ENCODE data around the gene LILRB1. TPM values are rescaled to one million over a fixed set of nuclear protein-coding genes. Genes with fewer than 3 reads are reported as not detected.

LILRB1 gene
- total and polyA plus RNA-seq, 4 donors, result 1.3 to 10.6 (median 4.9) TPM

- DNase-seq (ENCODE audit: low spot score), result no peak
- no peaks in the 10 kb centered on the region for H3K27me3 ChIP-seq (ENCODE audit: control insufficient read depth in 4 of 4, insufficient read depth in 4 of 4, low read length in 3 of 4)
- peaks cover 0 to 5% (median 0%) of the 10 kb centered on the region in 4 donors for H3K9me3 ChIP-seq (ENCODE audit: control insufficient read depth in 4 of 4, low read length in 3 of 4)
- no peak overlapping the region for H3K27ac ChIP-seq (ENCODE audit: low read depth in 1 of 2, low read length in 2 of 2)
- no peaks in the 10 kb centered on the region for H3K36me3 ChIP-seq (ENCODE audit: control insufficient read depth in 4 of 4, insufficient read depth in 3 of 4, low read depth in 1 of 4, low read length in 3 of 4)
- 84% methylated on average over 1 of the region's 1 CpG for WGBS
- TF ChIP-seq MAX (IDR thresholded peaks at IDR 0.05) (no peak), JUND (IDR thresholded peaks at IDR 0.05) (no peak), RXRA (IDR thresholded peaks at IDR 0.05) (no peak), TAF1 (conservative IDR thresholded peaks at IDR 0.05) (no peak), HNF4A (conservative IDR thresholded peaks at IDR 0.05) (no peak), CTCF (IDR thresholded peaks at IDR 0.05; ENCODE audit: low read depth, low read length, missing input control) (no peak), YY1 (IDR thresholded peaks at IDR 0.05) (no peak), FOXA1 (IDR thresholded peaks at IDR 0.05) (no peak), NR2F2 (IDR thresholded peaks at IDR 0.05) (no peak), HNF4G (IDR thresholded peaks at IDR 0.05) (no peak), EGR1 (IDR thresholded peaks at IDR 0.05; ENCODE audit: low read depth in 2 of 2) (no peak), SP1 (IDR thresholded peaks at IDR 0.05) (no peak), ZBTB33 (IDR thresholded peaks at IDR 0.05) (no peak), FOXA2 (IDR thresholded peaks at IDR 0.05) (no peak), GABPA (IDR thresholded peaks at IDR 0.05 in 1 of 2, conservative IDR thresholded peaks at IDR 0.05 in 1 of 2) (no peak)
- H3K4me1 ChIP-seq (ENCODE audit: control insufficient read depth in 4 of 4, insufficient read depth in 4 of 4, low read length in 3 of 4), result no peaks in the 10 kb centered on the region
- H3K4me3 ChIP-seq (ENCODE audit: low read depth in 1 of 3, low read length in 3 of 3), result no peak overlapping the region
- no peak overlapping the region for H3K9ac ChIP-seq (ENCODE audit: low read depth in 1 of 2, low read length in 2 of 2)
Measured at GRCh38 chr19:54614726-54615125, 15.6 kb upstream of the LILRB1 start.

GRCh38 chr19:54616057-54616456, 14.2 kb upstream of the LILRB1 start:
- no peak overlapping the region for H3K9ac ChIP-seq (ENCODE audit: low read depth in 1 of 2, low read length in 2 of 2)
- H3K36me3 ChIP-seq (ENCODE audit: control insufficient read depth in 4 of 4, insufficient read depth in 3 of 4, low read depth in 1 of 4, low read length in 3 of 4), result no peaks in the 10 kb centered on the region
- TF ChIP-seq HNF4A (conservative IDR thresholded peaks at IDR 0.05) (no peak), JUND (IDR thresholded peaks at IDR 0.05) (no peak), GABPA (IDR thresholded peaks at IDR 0.05 in 1 of 2, conservative IDR thresholded peaks at IDR 0.05 in 1 of 2) (no peak), REST (IDR thresholded peaks at IDR 0.05) (no peak), FOXA1 (IDR thresholded peaks at IDR 0.05) (no peak), ZBTB33 (IDR thresholded peaks at IDR 0.05) (no peak), YY1 (IDR thresholded peaks at IDR 0.05) (no peak), CTCF (IDR thresholded peaks at IDR 0.05; ENCODE audit: low read depth, low read length, missing input control) (no peak), NR2F2 (IDR thresholded peaks at IDR 0.05) (no peak), EGR1 (IDR thresholded peaks at IDR 0.05; ENCODE audit: low read depth in 2 of 2) (no peak), MAX (IDR thresholded peaks at IDR 0.05) (no peak), SP1 (IDR thresholded peaks at IDR 0.05) (no peak), RAD21 (IDR thresholded peaks at IDR 0.05) (no peak), FOXA2 (IDR thresholded peaks at IDR 0.05) (no peak), TAF1 (conservative IDR thresholded peaks at IDR 0.05) (no peak), HNF4G (IDR thresholded peaks at IDR 0.05) (no peak), ATF3 (IDR thresholded peaks at IDR 0.05) (no peak)
- no peak for DNase-seq (ENCODE audit: low spot score)
- H3K27me3 ChIP-seq (ENCODE audit: control insufficient read depth in 4 of 4, insufficient read depth in 4 of 4, low read length in 3 of 4), result no peaks in the 10 kb centered on the region
- H3K4me1 ChIP-seq (ENCODE audit: control insufficient read depth in 4 of 4, insufficient read depth in 4 of 4, low read length in 3 of 4), result no peaks in the 10 kb centered on the region
- peaks cover 0 to 4% (median 0%) of the 10 kb centered on the region in 4 donors for H3K9me3 ChIP-seq (ENCODE audit: control insufficient read depth in 4 of 4, low read length in 3 of 4)
- WGBS, result 54% methylated on average over 3 of the region's 3 CpGs
- no peak overlapping the region for H3K27ac ChIP-seq (ENCODE audit: low read depth in 1 of 2, low read length in 2 of 2)
- no peak overlapping the region for H3K4me3 ChIP-seq (ENCODE audit: low read depth in 1 of 3, low read length in 3 of 3)

Data from liver (tissue), 9 donors.